HCT116 (cell line): ENCODE measurements around the gene MPP1. TPM values are rescaled to one million over a fixed set of nuclear protein-coding genes. Genes with fewer than 3 reads are reported as not detected.

Experiments
- ATAC-seq: fragments of 200-7000 bp; cut with Tn5 transposase; 2 replicates; pipeline ENCODE4 v1.9.1; 2020; ENCODE audit warnings: mild to moderate bottlenecking, moderate library complexity
- BruUV-seq: library from RNA; stranded (reverse); fragments of 400-500 nt; replicated peaks from 2 replicates; lab custom pipeline; 2021; lab: Mats Ljungman, UMichigan
- CTCF ChIA-PET: fragments of 300-600 bp; sonication (Branson Sonifier 250); formaldehyde crosslinking; loops from one replicate; lab custom pipeline; 2021; ENCODE audit warnings: antibody characterized with exemption; lab: Charles Lee
- POLR2A ChIA-PET: fragments of 300-600, 350-600 bp; sonication (Branson Sonifier 250); formaldehyde crosslinking; loops from one replicate; lab custom pipeline; 2021; ENCODE audit warnings: antibody characterized with exemption; lab: Charles Lee
- RAD21 ChIA-PET, 2 experiments: fragments of 300-600 bp; sonication (Branson Sonifier 250); formaldehyde crosslinking; loops; one replicate each; lab custom pipeline; 2023; ENCODE audit warnings: low total read pairs in 2 of 2; ENCODE audit not compliant: uncharacterized antibody in 2 of 2, unreplicated experiment in 2 of 2, low non-redundant PET in 1 of 2; lab: Charles Lee
- DNase-seq: peaks from one replicate; pipeline ENCODE4 v3.0.0-alpha.2; 2010; ENCODE audit warnings: low read depth, low spot score
- H2AFZ ChIP-seq: fragments of 200-600 bp; shearing (Covaris generic), sonication (generic); 2 replicates; pipeline ENCODE4 v1.6.1; 2017; ENCODE audit warnings: low read depth, mixed run types, mixed read lengths, antibody characterized with exemption, low read length; ENCODE audit not compliant: poor library complexity, severe bottlenecking
- H3K27ac ChIP-seq: 2 replicates; pipeline ENCODE4 v1.5.1; 2012; ENCODE audit warnings: low read depth, low read length
- H3K27me3 ChIP-seq: fragments of 200-600 bp; sonication (generic); 2 replicates; pipeline ENCODE4 v1.6.1; 2016; ENCODE audit warnings: mixed run types, low read length, mixed read lengths; ENCODE audit not compliant: insufficient read depth
- H3K36me3 ChIP-seq, 2 experiments: fragments of 200-500 bp in 1 of 2; fragments of 200-600 bp in 1 of 2; sonication (Bioruptor generic) in 1 of 2; sonication (generic) in 1 of 2; 2 replicates each; pipeline versions ENCODE4 v1.5.1 to v1.6.1; 2014 to 2016; ENCODE audit warnings: low read length in 2 of 2, inconsistent platforms in 1 of 2, mixed read lengths in 1 of 2, mixed run types in 1 of 2; ENCODE audit not compliant: insufficient read depth in 2 of 2, control insufficient read depth in 1 of 2
- H3K4me1 ChIP-seq, 2 experiments: fragments of 200-600 bp in 1 of 2; sonication (generic) in 1 of 2; 2 replicates each; pipeline versions ENCODE4 v1.5.1 to v1.6.1; 2012 to 2017; ENCODE audit warnings: low read length in 2 of 2, inconsistent platforms in 1 of 2, mild to moderate bottlenecking in 1 of 2, mixed read lengths in 1 of 2, mixed run types in 1 of 2, moderate library complexity in 1 of 2; ENCODE audit not compliant: insufficient read depth in 2 of 2, control insufficient read depth in 1 of 2
- H3K4me2 ChIP-seq: fragments of 200-600 bp; sonication (generic); 2 replicates; pipeline ENCODE4 v1.6.1; 2017; ENCODE audit warnings: mixed run types, low read length, mixed read lengths
- H3K4me3 ChIP-seq, 2 experiments: fragments of 200-600 bp in 1 of 2; sonication (generic) in 1 of 2; replicated peaks in 1 of 2; 2 replicates each; pipeline ENCODE4 v1.5.1; 2011 to 2016; ENCODE audit warnings: low read length in 2 of 2, control low read depth in 1 of 2, low read depth in 1 of 2, mild to moderate bottlenecking in 1 of 2, mixed read lengths in 1 of 2, mixed run types in 1 of 2
- H3K79me2 ChIP-seq: fragments of 200-600 bp; sonication (generic); 2 replicates; pipeline ENCODE4 v1.6.1; 2017; ENCODE audit warnings: mild to moderate bottlenecking, mixed run types, low read length, moderate library complexity, mixed read lengths; ENCODE audit not compliant: insufficient read depth
- H3K9ac ChIP-seq: fragments of 200-600 bp; sonication (generic); 2 replicates; pipeline ENCODE4 v1.6.1; 2016; ENCODE audit warnings: low read length, mixed read lengths
- H3K9me2 ChIP-seq: fragments of 200-600 bp; sonication (generic), shearing (Covaris generic); 2 replicates; pipeline ENCODE4 v1.6.1; 2017; ENCODE audit warnings: mixed run types, mild to moderate bottlenecking, moderate library complexity; ENCODE audit not compliant: insufficient read depth
- H3K9me3 ChIP-seq, 2 experiments: fragments of 200-500 bp in 1 of 2; fragments of 200-600 bp in 1 of 2; sonication (Bioruptor generic) in 1 of 2; sonication (generic) in 1 of 2; 2 replicates each; pipeline ENCODE4 v1.6.1; 2014 to 2017; ENCODE audit warnings: low read length in 2 of 2, mixed read lengths in 2 of 2, inconsistent platforms in 1 of 2, low read depth in 1 of 2, mild to moderate bottlenecking in 1 of 2, mixed run types in 1 of 2, moderate library complexity in 1 of 2; ENCODE audit not compliant: control insufficient read depth in 1 of 2, insufficient read depth in 1 of 2
- H4K20me1 ChIP-seq: fragments of 200-600 bp; sonication (generic), shearing (Covaris generic); 2 replicates; pipeline ENCODE4 v1.6.1; 2017; ENCODE audit warnings: mixed run types, mild to moderate bottlenecking, moderate library complexity; ENCODE audit not compliant: insufficient read depth
- CBX3 ChIP-seq: IDR thresholded peaks from 2 replicates; pipeline ENCODE4 v1.6.1; 2012; ENCODE audit warnings: low read depth
- EGR1 ChIP-seq: IDR thresholded peaks from 2 replicates; pipeline ENCODE4 v1.6.1; 2012; ENCODE audit warnings: low read depth
- ELF1 ChIP-seq: IDR thresholded peaks from 2 replicates; pipeline ENCODE4 v1.6.1; 2012; ENCODE audit warnings: low read depth, borderline replicate concordance
- EZH2 ChIP-seq: fragments of 200-600 bp; sonication (generic); IDR thresholded peaks from 2 replicates; pipeline ENCODE4 v1.6.1; 2017; ENCODE audit warnings: antibody characterized with exemption, mixed run types
- FOSL1 ChIP-seq: IDR thresholded peaks from 2 replicates; pipeline ENCODE4 v1.6.1; 2012; ENCODE audit warnings: low read depth
- JUND ChIP-seq: IDR thresholded peaks from 2 replicates; pipeline ENCODE4 v1.6.1; 2012
- POLR2A ChIP-seq: IDR thresholded peaks from 2 replicates; pipeline ENCODE4 v1.7.0; 2011; ENCODE audit warnings: borderline replicate concordance; ENCODE audit not compliant: insufficient read depth, insufficient read length; ENCODE audit errors: extremely low read depth
- POLR2AphosphoS5 ChIP-seq: IDR thresholded peaks from 2 replicates; pipeline ENCODE4 v1.6.1; 2011; ENCODE audit warnings: mild to moderate bottlenecking, low read depth, low read length, moderate library complexity
- RAD21 ChIP-seq: IDR thresholded peaks from 2 replicates; pipeline ENCODE4 v1.6.1; 2012; ENCODE audit warnings: low read depth, mild to moderate bottlenecking
- SIN3A ChIP-seq: IDR thresholded peaks from 2 replicates; pipeline ENCODE4 v1.6.1; 2012; ENCODE audit warnings: low read depth
- SP1 ChIP-seq: IDR thresholded peaks from 2 replicates; pipeline ENCODE4 v1.6.1; 2012; ENCODE audit warnings: low read depth
- YY1 ChIP-seq: IDR thresholded peaks from 2 replicates; pipeline ENCODE4 v1.6.1; 2011; ENCODE audit warnings: low read length, low read depth, moderate library complexity, mild to moderate bottlenecking; ENCODE audit not compliant: insufficient replicate concordance; ENCODE audit errors: extremely low read depth
- ZNF274 ChIP-seq: fragments of 200-500 bp; sonication (Bioruptor generic); IDR thresholded peaks from 2 replicates; pipeline ENCODE4 v1.6.1; 2014; ENCODE audit warnings: mild to moderate bottlenecking, low read depth, low read length, inconsistent platforms
- intact Hi-C: fragments of 100-400 bp; cut with micrococcal nuclease; formaldehyde crosslinking; loops from 2 replicates; pipeline ENCODE4 v1.10.0; 2022
- total RNA-seq: library from RNA; stranded (reverse); gene quantifications from one replicate; pipeline ENCODE4 v1.2.1, GENCODE V29; 2021; ENCODE audit not compliant: unreplicated experiment
- TF ChIP-seq, protein P1 (sequence below): IDR thresholded peaks from 2 replicates; pipeline ENCODE4 v1.6.1; 2012
- TF ChIP-seq, protein P2 (sequence below): IDR thresholded peaks from 2 replicates; pipeline ENCODE4 v1.6.1; 2011; ENCODE audit warnings: mild to moderate bottlenecking, low read length, moderate library complexity; ENCODE audit not compliant: insufficient replicate concordance; ENCODE audit errors: extremely low read depth

MPP1 gene
- total RNA-seq, 1 experiment from 2014 or later, result 13.1 TPM

DNA sequence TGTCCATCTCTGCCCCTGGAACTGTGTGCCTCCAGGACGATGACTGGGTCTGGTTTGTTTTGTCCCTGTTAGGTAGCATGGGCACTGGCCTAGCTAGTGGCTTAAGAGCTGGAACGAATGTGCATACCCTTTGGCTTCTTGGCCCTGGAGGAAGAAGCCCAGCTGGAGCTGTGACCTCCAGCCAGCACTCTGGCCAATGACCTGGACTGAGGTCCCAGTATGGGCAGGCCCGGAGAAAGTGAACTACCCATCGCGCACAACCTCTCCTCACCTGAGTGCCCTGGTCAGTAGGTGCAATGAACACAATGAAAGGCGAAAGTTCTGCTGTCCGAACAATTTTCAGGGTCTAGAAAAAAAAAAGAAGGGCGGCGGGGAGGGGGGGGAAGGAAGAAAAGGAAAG, 24.3 kb downstream of the MPP1 start:
- Histone ChIP-seq H3K9ac (no peak overlapping the region), H4K20me1 (no peaks in the 10 kb centered on the region), H3K9me3 (no peaks in the 10 kb centered on the region), H3K4me3 (no peak overlapping the region), H3K4me1 (no peaks in the 10 kb centered on the region)
- RAD21 ChIA-PET, result no interaction called here
- ATAC-seq, result no peak
- CTCF ChIA-PET, result no interaction called here
- no peak for TF ChIP-seq EZH2
- no peak for TF ChIP-seq EGR1
- TF ChIP-seq POLR2AphosphoS5, result no peak
- no peak for TF ChIP-seq POLR2A
- no peak for TF ChIP-seq SP1
- no peak for TF ChIP-seq FOSL1
- TF ChIP-seq, protein P1, sequence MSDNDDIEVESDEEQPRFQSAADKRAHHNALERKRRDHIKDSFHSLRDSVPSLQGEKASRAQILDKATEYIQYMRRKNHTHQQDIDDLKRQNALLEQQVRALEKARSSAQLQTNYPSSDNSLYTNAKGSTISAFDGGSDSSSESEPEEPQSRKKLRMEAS, result no peak
- TF ChIP-seq SIN3A, result no peak
- TF ChIP-seq ELF1, result no peak
- no peak for TF ChIP-seq ZNF274
- TF ChIP-seq YY1, result no peak
- no peak for TF ChIP-seq JUND
- TF ChIP-seq, protein P2, sequence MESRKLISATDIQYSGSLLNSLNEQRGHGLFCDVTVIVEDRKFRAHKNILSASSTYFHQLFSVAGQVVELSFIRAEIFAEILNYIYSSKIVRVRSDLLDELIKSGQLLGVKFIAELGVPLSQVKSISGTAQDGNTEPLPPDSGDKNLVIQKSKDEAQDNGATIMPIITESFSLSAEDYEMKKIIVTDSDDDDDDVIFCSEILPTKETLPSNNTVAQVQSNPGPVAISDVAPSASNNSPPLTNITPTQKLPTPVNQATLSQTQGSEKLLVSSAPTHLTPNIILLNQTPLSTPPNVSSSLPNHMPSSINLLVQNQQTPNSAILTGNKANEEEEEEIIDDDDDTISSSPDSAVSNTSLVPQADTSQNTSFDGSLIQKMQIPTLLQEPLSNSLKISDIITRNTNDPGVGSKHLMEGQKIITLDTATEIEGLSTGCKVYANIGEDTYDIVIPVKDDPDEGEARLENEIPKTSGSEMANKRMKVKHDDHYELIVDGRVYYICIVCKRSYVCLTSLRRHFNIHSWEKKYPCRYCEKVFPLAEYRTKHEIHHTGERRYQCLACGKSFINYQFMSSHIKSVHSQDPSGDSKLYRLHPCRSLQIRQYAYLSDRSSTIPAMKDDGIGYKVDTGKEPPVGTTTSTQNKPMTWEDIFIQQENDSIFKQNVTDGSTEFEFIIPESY, result no peak
- no peak for TF ChIP-seq CBX3
- TF ChIP-seq RAD21, result no peak
- TF ChIP-seq, all 23 proteins: peak for 0
- Histone ChIP-seq H2AFZ (no peak overlapping the region), H3K9me2 (no peaks in the 10 kb centered on the region), H3K27ac (no peak overlapping the region), H3K79me2 (no peaks in the 10 kb centered on the region), H3K36me3 (peaks cover 0 to 11% of the 10 kb centered on the region in 2 experiments; a peak in 1 of 4 replicates), H3K4me2 (no peak overlapping the region), H3K27me3 (no peaks in the 10 kb centered on the region)
- intact Hi-C loops, result no loop called here
- no TSS peak for BruUV-seq
- POLR2A ChIA-PET, result interaction anchor here (1.3 kb wide), 1 partner anchor 9 kb away, joined by 3 read pairs; no protein-coding TSS in a partner anchor
- no peak for DNase-seq
